Neural cell (in vitro differentiated cells): ENCODE results near the gene IL4I1. TPM values are rescaled to one million over a fixed set of nuclear protein-coding genes. Genes with fewer than 3 reads are reported as not detected.

ENCODE experiments used
- H2AFZ ChIP-seq: fragments of 200-600, 300-800 bp; sonication (generic), shearing (Covaris generic); 2 replicates; pipeline ENCODE4 v1.6.0; 2014; ENCODE audit warnings: low read depth, mild to moderate bottlenecking, antibody characterized with exemption, low read length, moderate library complexity
- H3F3A ChIP-seq: fragments of 200-600 bp; shearing (Covaris generic); 2 replicates; pipeline ENCODE4 v1.6.1; 2016; ENCODE audit warnings: mild to moderate bottlenecking, moderate library complexity, mixed read lengths, antibody characterized with exemption, low read length; ENCODE audit not compliant: insufficient read depth, poor library complexity, severe bottlenecking
- H3K27ac ChIP-seq: fragments of 200-600, 300-800 bp; sonication (generic), shearing (Covaris generic); 2 replicates; pipeline ENCODE4 v1.5.1; 2014; ENCODE audit warnings: mild to moderate bottlenecking, low read length, moderate library complexity
- H3K27me3 ChIP-seq: fragments of 300-800, 200-600 bp; sonication (generic), shearing (Covaris generic); 2 replicates; pipeline ENCODE4 v1.6.0; 2014; ENCODE audit warnings: mild to moderate bottlenecking, low read depth, low read length, moderate library complexity; ENCODE audit not compliant: insufficient read depth
- H3K36me3 ChIP-seq: fragments of 300-800, 200-600 bp; sonication (generic), shearing (Covaris generic); 2 replicates; pipeline ENCODE4 v1.5.1; 2014; ENCODE audit warnings: mild to moderate bottlenecking, antibody characterized with exemption, low read length, moderate library complexity; ENCODE audit not compliant: insufficient read depth
- H3K4me2 ChIP-seq: fragments of 300-800, 200-600 bp; sonication (generic), shearing (Covaris generic); 2 replicates; pipeline ENCODE4 v1.6.0; 2014; ENCODE audit warnings: mild to moderate bottlenecking, low read length
- H3K4me3 ChIP-seq: fragments of 300-800, 200-600 bp; sonication (generic), shearing (Covaris generic); 2 replicates; pipeline ENCODE4 v1.5.1; 2014; ENCODE audit warnings: mild to moderate bottlenecking, low read length, moderate library complexity
- H3K79me2 ChIP-seq: fragments of 200-600 bp; shearing (Covaris generic); replicated peaks from 2 replicates; pipeline ENCODE4 v1.6.0; 2014; ENCODE audit warnings: mild to moderate bottlenecking, low read length, moderate library complexity; ENCODE audit not compliant: insufficient read depth
- H3K9ac ChIP-seq: fragments of 300-800, 200-600 bp; sonication (generic), shearing (Covaris generic); 2 replicates; pipeline ENCODE4 v1.6.1; 2016; ENCODE audit warnings: mild to moderate bottlenecking, low read length, mixed read lengths
- H3K9me2 ChIP-seq: fragments of 200-600 bp; shearing (Covaris generic); 2 replicates; pipeline ENCODE4 v1.6.1; 2016; ENCODE audit warnings: mild to moderate bottlenecking, low read length, mixed read lengths; ENCODE audit not compliant: insufficient read depth
- H3K9me3 ChIP-seq: fragments of 200-600, 300-800 bp; sonication (generic), shearing (Covaris generic); 2 replicates; pipeline ENCODE4 v1.6.1; 2016; ENCODE audit warnings: mild to moderate bottlenecking, mixed run types, low read length, moderate library complexity, mixed read lengths
- H4K20me1 ChIP-seq: fragments of 200-600 bp; shearing (Covaris generic); 2 replicates; pipeline ENCODE4 v1.6.1; 2016; ENCODE audit warnings: mild to moderate bottlenecking, mixed run types; ENCODE audit not compliant: insufficient read depth
- CTCF ChIP-seq: fragments of 450-650 bp; IDR thresholded peaks from 2 replicates; pipeline ENCODE4 v1.5.1; 2014; ENCODE audit warnings: antibody characterized with exemption, mild to moderate bottlenecking, moderate library complexity; ENCODE audit not compliant: poor library complexity, severe bottlenecking
- EP300 ChIP-seq: fragments of 450-650 bp; conservative IDR thresholded peaks from 2 replicates; pipeline ENCODE4 v1.6.1; 2014; ENCODE audit warnings: antibody characterized with exemption, mild to moderate bottlenecking, moderate library complexity; ENCODE audit not compliant: poor library complexity, severe bottlenecking
- EZH2 ChIP-seq: fragments of 200-600, 300-800 bp; shearing (Covaris generic), sonication (generic); IDR thresholded peaks from 2 replicates; pipeline ENCODE4 v1.6.1; 2014; ENCODE audit warnings: antibody characterized with exemption, low read length, borderline replicate concordance, mild to moderate bottlenecking; ENCODE audit not compliant: insufficient read depth, poor library complexity, severe bottlenecking
- MXI1 ChIP-seq: fragments of 450-650 bp; conservative IDR thresholded peaks from 2 replicates; pipeline ENCODE4 v1.6.1; 2014; ENCODE audit warnings: antibody characterized with exemption, mild to moderate bottlenecking; ENCODE audit not compliant: poor library complexity, severe bottlenecking
- POLR2AphosphoS5 ChIP-seq: IDR thresholded peaks from 2 replicates; pipeline ENCODE4 v1.6.1; 2012
- RAD21 ChIP-seq: fragments of 450-650 bp; conservative IDR thresholded peaks from 2 replicates; pipeline ENCODE4 v1.6.1; 2014; ENCODE audit warnings: antibody characterized with exemption, mild to moderate bottlenecking, moderate library complexity
- REST ChIP-seq: IDR thresholded peaks from 2 replicates; pipeline ENCODE4 v1.6.1; 2012; ENCODE audit warnings: borderline replicate concordance
- SMC3 ChIP-seq: fragments of 450-650 bp; conservative IDR thresholded peaks from 2 replicates; pipeline ENCODE4 v1.6.1; 2014; ENCODE audit warnings: antibody characterized with exemption, mild to moderate bottlenecking, moderate library complexity; ENCODE audit not compliant: poor library complexity
- TAF1 ChIP-seq: IDR thresholded peaks from 2 replicates; pipeline ENCODE4 v1.6.1; 2012; ENCODE audit warnings: low read depth
- polyA plus RNA-seq: library from polyadenylated mRNA; depleted of rRNA; stranded (reverse); fragments of >200 nt; gene quantifications from 2 replicates; pipeline ENCODE4 v1.2.3, GENCODE V29; 2014

The IL4I1 gene
- polyA plus RNA-seq, 1 donor from 2014 or later: not detected

GRCh38 chr19:49850487-49851342 lies 46.0 kb downstream of the IL4I1 start, which contains the start of gene PTOV1:
Gene PTOV1 (plus strand): TSS chr19:49851159.
- H3K36me3 ChIP-seq: peaks cover 4% of the 10 kb centered on the region
- H3K4me3 ChIP-seq: peak within 1 kb of the TSS; percentile 76
- H3K27me3 ChIP-seq: no peaks in the 10 kb centered on the region
- H3K4me2 ChIP-seq: peak within 1 kb of the TSS; percentile 52
- peak within 1 kb of the TSS; percentile 66 for H2AFZ ChIP-seq
- no peaks in the 10 kb centered on the region for H3K9me3 ChIP-seq
- H4K20me1 ChIP-seq: peaks cover 31% of the 10 kb centered on the region
- H3K27ac ChIP-seq: peak within 1 kb of the TSS; percentile 95
- peak within 1 kb of the TSS; percentile 89 for H3K9ac ChIP-seq
- peaks cover 34% of the 10 kb centered on the region for H3K79me2 ChIP-seq
- H3F3A ChIP-seq: no peaks in the 10 kb centered on the region
- no peaks in the 10 kb centered on the region for H3K9me2 ChIP-seq
- TF ChIP-seq SMC3: peak; percentile 44
- peak; percentile 82 for TF ChIP-seq POLR2AphosphoS5
- peak; percentile 80 for TF ChIP-seq EP300
- no peak for TF ChIP-seq CTCF
- TF ChIP-seq MXI1: peak; percentile 77
- peak; percentile 37 for TF ChIP-seq RAD21
- TF ChIP-seq REST: peak; percentile 88
- TF ChIP-seq EZH2: no peak
- TF ChIP-seq TAF1: peak; percentile 56

GRCh38 chr19:49850221-49850486 lies 46.5 kb downstream of the IL4I1 start:
- Histone ChIP-seq H4K20me1 (peaks cover 25% of the 10 kb centered on the region), H3K9ac (peak overlapping the region; percentile 89), H3K36me3 (peaks cover 4% of the 10 kb centered on the region), H3K4me2 (no peak overlapping the region), H3F3A (no peaks in the 10 kb centered on the region), H3K4me3 (peak overlapping the region; percentile 70), H3K27ac (peak overlapping the region; percentile 95), H2AFZ (peak overlapping the region; percentile 66), H3K9me3 (no peaks in the 10 kb centered on the region), H3K79me2 (peaks cover 30% of the 10 kb centered on the region), H3K9me2 (no peaks in the 10 kb centered on the region), H3K27me3 (no peaks in the 10 kb centered on the region)
- TF ChIP-seq CTCF (no peak), POLR2AphosphoS5 (no peak), MXI1 (no peak), TAF1 (no peak), SMC3 (no peak), EZH2 (no peak), RAD21 (no peak), REST (no peak), EP300 (no peak)
